IMR-90 (cell line): ENCODE data around the gene B3GAT3. TPM values are rescaled to one million over a fixed set of nuclear protein-coding genes. Genes with fewer than 3 reads are reported as not detected.

ENCODE experiments used
- ATAC-seq: fragments of 200-7000 bp; cut with Tn5 transposase; 2 replicates; pipeline ENCODE4 v1.9.1; 2020; ENCODE audit warnings: low read depth, mild to moderate bottlenecking, moderate library complexity
- BruUV-seq: library from RNA; stranded (reverse); fragments of 400-500 nt; replicated peaks from 2 replicates; lab custom pipeline; 2021; lab: Mats Ljungman, UMichigan
- CTCF ChIA-PET: fragments of 300-600 bp; formaldehyde crosslinking; extraction: SDS; loops from one replicate; lab custom pipeline; 2021; ENCODE audit warnings: antibody characterized with exemption; lab: Yijun Ruan, JAX
- POLR2A ChIA-PET: fragments of 300-600 bp; sonication (Branson Sonifier 250); formaldehyde crosslinking; loops from one replicate; lab custom pipeline; 2022; ENCODE audit warnings: antibody characterized with exemption; ENCODE audit not compliant: unreplicated experiment; lab: Charles Lee
- DNase-seq: peaks from one replicate; pipeline ENCODE4 v3.0.0; 2013
- H2AFZ ChIP-seq: replicated peaks from 2 replicates; pipeline ENCODE3; 2013; ENCODE audit warnings: low read length, mild to moderate bottlenecking; ENCODE audit not compliant: poor library complexity
- H2AK5ac ChIP-seq: 2 replicates; pipeline ENCODE4 v1.6.1; 2013; ENCODE audit warnings: low read depth, low read length, inconsistent platforms
- H2AK9ac ChIP-seq: replicated peaks from 2 replicates; pipeline ENCODE3; 2013; ENCODE audit warnings: mild to moderate bottlenecking, low read depth, low read length, moderate library complexity; ENCODE audit not compliant: poor library complexity
- H2BK120ac ChIP-seq: 2 replicates; pipeline ENCODE4 v1.6.1; 2013; ENCODE audit warnings: low read depth, low read length, inconsistent platforms
- H2BK15ac ChIP-seq: 3 replicates; pipeline ENCODE4 v1.6.1; 2013; ENCODE audit warnings: low read depth, low read length, inconsistent platforms
- H2BK20ac ChIP-seq: 2 replicates; pipeline ENCODE4 v1.6.1; 2013; ENCODE audit warnings: low read depth, mild to moderate bottlenecking, inconsistent platforms, low read length, moderate library complexity
- H2BK5ac ChIP-seq: 2 replicates; pipeline ENCODE4 v1.6.1; 2013; ENCODE audit warnings: mild to moderate bottlenecking, low read depth, low read length, inconsistent platforms; ENCODE audit not compliant: poor library complexity, severe bottlenecking
- H3K14ac ChIP-seq: replicated peaks from 2 replicates; pipeline ENCODE4 v1.6.1; 2013; ENCODE audit warnings: low read depth, low read length, inconsistent platforms
- H3K18ac ChIP-seq: 2 replicates; pipeline ENCODE4 v1.6.1; 2013; ENCODE audit warnings: low read depth, low read length, control low read depth
- H3K23ac ChIP-seq: 2 replicates; pipeline ENCODE4 v1.6.1; 2013; ENCODE audit warnings: low read depth, low read length, inconsistent platforms
- H3K27ac ChIP-seq: 2 replicates; pipeline ENCODE4 v1.5.1; 2013; ENCODE audit warnings: mild to moderate bottlenecking, control low read depth, low read length; ENCODE audit not compliant: insufficient read depth
- H3K27me3 ChIP-seq: 2 replicates; pipeline ENCODE4 v1.6.1; 2013; ENCODE audit warnings: low read length; ENCODE audit not compliant: control insufficient read depth, insufficient read depth
- H3K36me3 ChIP-seq: 2 replicates; pipeline ENCODE4 v1.6.1; 2013; ENCODE audit warnings: low read length, mixed read lengths; ENCODE audit not compliant: control insufficient read depth, insufficient read depth
- H3K4ac ChIP-seq: 2 replicates; pipeline ENCODE4 v1.6.1; 2013; ENCODE audit warnings: low read depth, low read length, inconsistent platforms
- H3K4me1 ChIP-seq: 2 replicates; pipeline ENCODE4 v1.6.1; 2013; ENCODE audit warnings: low read length, mixed read lengths; ENCODE audit not compliant: control insufficient read depth, insufficient read depth
- H3K4me2 ChIP-seq: 2 replicates; pipeline ENCODE4 v1.6.1; 2013; ENCODE audit warnings: low read depth, mild to moderate bottlenecking, control low read depth, low read length, moderate library complexity
- H3K4me3 ChIP-seq: 2 replicates; pipeline ENCODE4 v1.5.1; 2013; ENCODE audit warnings: low read depth, mild to moderate bottlenecking, control low read depth, low read length, moderate library complexity; ENCODE audit not compliant: insufficient read depth
- H3K56ac ChIP-seq: 2 replicates; pipeline ENCODE4 v1.6.1; 2013; ENCODE audit warnings: low read length, inconsistent platforms; ENCODE audit not compliant: insufficient read depth; ENCODE audit errors: extremely low read depth
- H3K79me1 ChIP-seq, 2 experiments: 2 replicates each; pipeline ENCODE4 v1.6.1; 2013; ENCODE audit warnings: low read length in 2 of 2, inconsistent platforms in 1 of 2, low read depth in 1 of 2
- H3K9ac ChIP-seq: 2 replicates; pipeline ENCODE4 v1.6.1; 2013; ENCODE audit warnings: low read depth, low read length, control low read depth
- H3K9me1 ChIP-seq: 2 replicates; pipeline ENCODE4 v1.6.1; 2013; ENCODE audit warnings: low read length, inconsistent platforms; ENCODE audit not compliant: insufficient read depth
- H3K9me3 ChIP-seq: 2 replicates; pipeline ENCODE4 v1.6.1; 2013; ENCODE audit warnings: low read length; ENCODE audit not compliant: control insufficient read depth, insufficient read depth
- H4K20me1 ChIP-seq: 2 replicates; pipeline ENCODE4 v1.6.1; 2013; ENCODE audit warnings: low read length, inconsistent platforms; ENCODE audit not compliant: insufficient read depth
- H4K5ac ChIP-seq: 2 replicates; pipeline ENCODE4 v1.6.1; 2013; ENCODE audit warnings: mild to moderate bottlenecking, low read depth, low read length, control low read depth
- H4K8ac ChIP-seq, 2 experiments: 2 replicates each; pipeline ENCODE4 v1.6.1; 2013; ENCODE audit warnings: low read depth in 2 of 2, low read length in 2 of 2, control low read depth in 1 of 2, inconsistent platforms in 1 of 2
- H4K91ac ChIP-seq: 2 replicates; pipeline ENCODE4 v1.6.1; 2013; ENCODE audit warnings: low read depth, low read length, inconsistent platforms; ENCODE audit not compliant: insufficient read depth
- NFE2L2 ChIP-seq: fragments of 150-350 bp; IDR thresholded peaks from 2 replicates; pipeline ENCODE4 v1.6.1; 2016; ENCODE audit warnings: low read depth, mild to moderate bottlenecking, low read length
- RCOR1 ChIP-seq: IDR thresholded peaks from 2 replicates; pipeline ENCODE4 v1.6.1; 2012; ENCODE audit warnings: mild to moderate bottlenecking, low read length, improper control_type of control experiment; ENCODE audit not compliant: insufficient replicate concordance
- WGBS, 2 experiments: methylation state at CpG; one replicate each; pipeline versions ENCODE4 v1.1.5 to v1.1.7; 2013; ENCODE audit warnings: missing lambda C conversion rate in 2 of 2; ENCODE audit not compliant: insufficient read length in 1 of 2; ENCODE audit errors: extremely low coverage in 2 of 2; 5-methylcytosine and 5-hydroxymethylcytosine counted together
- dilution Hi-C: fragments of 300-500 bp; cut with HindIII; formaldehyde crosslinking; loops from one replicate; pipeline ENCODE4 v1.14.3; 2018; ENCODE audit warnings: low sequenced_read_pairs; ENCODE audit not compliant: unreplicated experiment
- in situ Hi-C: fragments of 300-500 bp; cut with MboI; formaldehyde crosslinking; loops from 3 replicates; pipeline ENCODE4 v1.14.3; 2019; ENCODE audit warnings: low sequenced_read_pairs, inconsistent platforms, mixed read lengths
- intact Hi-C: fragments of 100-400 bp; cut with micrococcal nuclease; formaldehyde crosslinking; loops from 2 replicates; pipeline ENCODE4 v1.10.0; 2022
- polyA plus RNA-seq, 3 experiments: library from polyadenylated mRNA; depleted of rRNA; stranded (reverse); fragments of >200 nt; gene quantifications; 2 replicates each; pipeline ENCODE4 v1.2.3, GENCODE V29; 2012; ENCODE audit warnings: low replicate concordance in 1 of 3
- total RNA-seq: library from RNA; depleted of rRNA; stranded (reverse); fragments of >200 nt; gene quantifications from 2 replicates; pipeline ENCODE4 v1.2.3, GENCODE V29; 2012

Gene B3GAT3
- total and polyA plus RNA-seq, 2 of the 4 experiments (the other 2 are of a cell fraction) = 10.4 to 38.4 TPM

- peaks cover 10% of the 10 kb centered on the region for H3K4me1 ChIP-seq
- H3K4me3 ChIP-seq = peak overlapping the region; percentile 74
- peaks cover 16% of the 10 kb centered on the region for H3K36me3 ChIP-seq
- dilution Hi-C loops (no loop called here), in situ Hi-C loops (no loop called here), intact Hi-C loops (loop anchor here (1.0 kb wide), 1 partner anchor 8 kb away; the partner anchor contains the start of gene UBXN1)
- ChIA-PET CTCF (no interaction called here), POLR2A (interaction anchor here (0.5 to 1.4 kb wide), 2 partner anchors 18 to 30 kb away, joined by 5 to 17 read pairs; partner anchors contain the start of gene INTS5)
- H3K79me1 ChIP-seq = peaks cover 29 to 59% of the 10 kb centered on the region in 2 experiments
- H4K20me1 ChIP-seq = peaks cover 8% of the 10 kb centered on the region
- no TSS peak for BruUV-seq
- peak overlapping the region; percentile 93 for H3K4ac ChIP-seq
- peak overlapping the region; percentile 91 to 98 for H4K8ac ChIP-seq
- H3K23ac ChIP-seq = peak overlapping the region; percentile 98
- H2BK20ac ChIP-seq = no peak overlapping the region
- H3K9me1 ChIP-seq = peaks cover 9% of the 10 kb centered on the region
- peak overlapping the region; percentile 92 for H3K56ac ChIP-seq
- peak overlapping the region; percentile 93 for H2AK9ac ChIP-seq
- H3K9ac ChIP-seq = peak overlapping the region; percentile 95
- peak overlapping the region; percentile 89 for H4K91ac ChIP-seq
- H3K18ac ChIP-seq = peak overlapping the region; percentile 66
- ATAC-seq (peak; percentile 31), DNase-seq (no peak)
- H3K27me3 ChIP-seq = no peaks in the 10 kb centered on the region
- H3K27ac ChIP-seq = peak overlapping the region; percentile 96
- peak overlapping the region; percentile 37; the same call in 1 of the 3 replicates for H2BK15ac ChIP-seq
- peak overlapping the region; percentile 74 for H2AK5ac ChIP-seq
- peak overlapping the region; percentile 68 for H2BK5ac ChIP-seq
- peak overlapping the region; percentile 96 for H3K4me2 ChIP-seq
- TF ChIP-seq RCOR1 (peak; percentile 13), NFE2L2 (no peak)
- H3K9me3 ChIP-seq = no peaks in the 10 kb centered on the region
- peak overlapping the region; percentile 97 for H3K14ac ChIP-seq
- H2BK120ac ChIP-seq = peak overlapping the region; percentile 59; the same call in 1 of the 2 replicates
- H4K5ac ChIP-seq = peak overlapping the region; percentile 97
- 2% methylated on average over 8 of the region's 17 CpGs; no CpG with 5 or more reads in 1 of the 2 experiments for WGBS, 2 experiments
- peak overlapping the region; percentile 98 for H2AFZ ChIP-seq
These were observed 49.4 kb upstream of the B3GAT3 start for GRCh38 chr11:62671236-62671607.
